AG09319 (cell line): ENCODE results near the gene PRKCB.

Experiments
- DNase-seq: peaks from one replicate; pipeline ENCODE4 v3.0.0-alpha.2; 2010; ENCODE audit warnings: low read depth; ENCODE audit errors: extremely low read depth
- TF ChIP-seq, protein P1 (sequence below): IDR thresholded peaks from 2 replicates; pipeline ENCODE4 v1.5.1; 2011; ENCODE audit warnings: low read depth, mild to moderate bottlenecking, inconsistent platforms, low read length, moderate library complexity

The PRKCB gene

DNA sequence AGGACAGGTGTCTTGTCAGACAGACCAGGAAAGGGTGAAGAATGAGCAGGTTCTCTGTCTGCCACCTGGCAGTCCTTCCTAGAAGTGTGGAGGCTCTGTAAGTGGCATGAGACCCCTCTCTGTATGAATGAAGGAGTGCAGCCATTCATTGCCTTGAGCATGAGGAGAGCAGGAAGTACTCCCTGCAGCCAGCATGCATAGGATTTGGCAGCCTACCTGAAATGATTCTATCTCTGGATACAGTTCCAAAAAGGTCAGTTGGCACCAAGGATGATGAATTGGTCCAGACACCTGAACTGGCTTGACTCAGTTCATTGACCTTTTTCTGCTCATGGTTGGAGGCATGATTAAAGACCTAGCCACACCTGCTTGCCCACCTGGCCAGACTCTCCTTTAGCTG is 163.0 kb downstream of the PRKCB start:
- DNase-seq: no peak
- TF ChIP-seq, protein P1, sequence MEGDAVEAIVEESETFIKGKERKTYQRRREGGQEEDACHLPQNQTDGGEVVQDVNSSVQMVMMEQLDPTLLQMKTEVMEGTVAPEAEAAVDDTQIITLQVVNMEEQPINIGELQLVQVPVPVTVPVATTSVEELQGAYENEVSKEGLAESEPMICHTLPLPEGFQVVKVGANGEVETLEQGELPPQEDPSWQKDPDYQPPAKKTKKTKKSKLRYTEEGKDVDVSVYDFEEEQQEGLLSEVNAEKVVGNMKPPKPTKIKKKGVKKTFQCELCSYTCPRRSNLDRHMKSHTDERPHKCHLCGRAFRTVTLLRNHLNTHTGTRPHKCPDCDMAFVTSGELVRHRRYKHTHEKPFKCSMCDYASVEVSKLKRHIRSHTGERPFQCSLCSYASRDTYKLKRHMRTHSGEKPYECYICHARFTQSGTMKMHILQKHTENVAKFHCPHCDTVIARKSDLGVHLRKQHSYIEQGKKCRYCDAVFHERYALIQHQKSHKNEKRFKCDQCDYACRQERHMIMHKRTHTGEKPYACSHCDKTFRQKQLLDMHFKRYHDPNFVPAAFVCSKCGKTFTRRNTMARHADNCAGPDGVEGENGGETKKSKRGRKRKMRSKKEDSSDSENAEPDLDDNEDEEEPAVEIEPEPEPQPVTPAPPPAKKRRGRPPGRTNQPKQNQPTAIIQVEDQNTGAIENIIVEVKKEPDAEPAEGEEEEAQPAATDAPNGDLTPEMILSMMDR: no peak

DNA sequence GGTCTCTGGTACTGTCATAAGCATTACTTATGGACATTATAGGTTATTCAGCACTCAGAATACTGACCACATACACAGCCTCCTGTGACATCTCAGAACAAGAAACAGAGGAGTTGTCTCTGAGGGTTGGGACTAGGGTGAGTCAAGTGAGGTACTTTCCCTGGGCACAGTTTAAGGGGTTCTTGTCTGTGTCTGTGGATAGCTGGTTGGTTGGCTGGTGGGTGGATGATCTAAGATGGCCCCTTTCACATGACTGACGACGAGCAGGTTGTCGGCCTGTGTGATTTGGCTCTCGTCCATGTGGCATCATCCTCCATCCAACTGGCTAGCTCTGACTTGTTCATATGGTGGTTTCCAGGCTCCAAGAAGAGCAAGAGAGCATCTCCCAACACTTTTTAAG is 163.9 kb downstream of the PRKCB start:
- DNase-seq: no peak
- TF ChIP-seq, protein P1: no peak

DNA sequence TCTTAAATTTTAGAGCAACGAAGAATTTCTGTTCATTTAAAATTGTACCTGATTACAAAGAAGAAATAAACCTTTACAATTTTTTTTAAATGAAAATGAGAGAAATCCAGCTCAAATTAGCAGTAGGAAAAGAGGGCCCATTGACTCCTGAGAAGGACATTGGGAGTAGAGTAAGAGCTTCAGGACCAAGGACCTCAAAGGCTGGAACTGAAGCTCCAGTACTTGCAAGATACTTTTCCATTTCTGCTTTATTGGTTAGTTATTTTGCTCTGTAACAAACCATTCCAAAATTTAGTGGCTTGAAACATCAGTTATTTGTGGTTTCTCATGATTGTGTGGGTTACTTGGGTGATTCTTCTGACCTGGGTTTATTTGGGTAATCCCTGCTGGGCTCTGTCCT is 165.9 kb downstream of the PRKCB start:
- TF ChIP-seq, protein P1: no peak
- no peak for DNase-seq

DNA sequence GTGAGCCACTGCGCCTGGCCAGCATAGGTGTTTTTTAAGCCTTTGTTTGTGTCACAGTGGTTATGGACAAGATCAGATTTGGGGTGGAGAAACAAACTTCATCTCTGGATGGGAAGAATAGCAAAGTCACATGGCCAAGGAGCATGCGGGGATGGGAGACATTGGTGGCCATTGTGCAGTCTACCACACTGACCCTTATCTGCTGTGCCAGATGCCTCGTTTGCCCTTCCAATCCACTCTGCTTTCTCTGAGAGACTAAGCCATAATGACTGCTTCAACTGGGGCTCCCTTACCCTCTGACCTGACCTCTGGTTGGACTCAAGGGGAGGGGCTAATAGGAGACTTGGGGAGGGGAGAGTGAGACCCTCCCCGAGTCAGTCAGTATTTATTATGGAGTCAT is 166.8 kb downstream of the PRKCB start:
- no peak for DNase-seq
- TF ChIP-seq, protein P1: no peak

DNA sequence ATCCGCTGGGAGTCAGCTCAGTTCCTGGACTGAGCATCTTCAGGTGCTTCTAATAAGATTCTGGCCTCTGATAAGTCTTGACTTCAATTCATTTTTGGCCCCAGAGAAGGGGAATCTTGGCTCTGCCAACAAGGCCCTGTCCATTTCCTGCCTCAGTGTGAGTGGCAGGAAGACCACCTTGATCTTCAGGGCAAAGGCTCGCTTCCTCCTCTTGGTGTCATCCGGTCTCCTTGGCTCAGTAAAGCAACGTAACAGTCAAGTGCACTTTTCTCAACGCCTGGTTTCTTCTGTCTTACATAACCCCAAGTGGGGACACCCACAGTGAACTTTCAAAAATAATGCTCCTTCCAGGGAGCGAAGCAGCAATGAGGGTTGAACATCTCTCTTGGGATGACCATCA is 169.8 kb downstream of the PRKCB start:
- DNase-seq: no peak
- TF ChIP-seq, protein P1: no peak

DNA sequence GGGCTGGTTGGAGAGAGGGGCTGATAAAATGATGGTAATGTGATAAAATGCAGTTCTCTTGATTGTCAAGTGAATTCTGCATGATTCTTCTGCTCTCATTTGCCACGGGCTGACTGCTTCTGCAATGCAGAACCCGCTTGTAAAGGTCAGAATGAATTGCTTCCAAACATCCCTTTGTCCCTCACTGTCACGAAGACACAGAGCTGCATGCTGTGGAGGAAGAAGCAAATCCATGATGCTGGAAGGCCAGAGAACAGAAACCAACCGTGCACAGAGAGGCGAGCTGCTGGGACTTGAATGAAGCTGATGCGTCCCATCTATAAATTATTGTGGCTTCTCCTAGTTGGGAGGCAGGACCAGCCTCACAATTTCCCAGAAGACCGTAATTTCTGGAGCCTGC is 171.6 kb downstream of the PRKCB start:
- TF ChIP-seq, protein P1: no peak
- no peak for DNase-seq

DNA sequence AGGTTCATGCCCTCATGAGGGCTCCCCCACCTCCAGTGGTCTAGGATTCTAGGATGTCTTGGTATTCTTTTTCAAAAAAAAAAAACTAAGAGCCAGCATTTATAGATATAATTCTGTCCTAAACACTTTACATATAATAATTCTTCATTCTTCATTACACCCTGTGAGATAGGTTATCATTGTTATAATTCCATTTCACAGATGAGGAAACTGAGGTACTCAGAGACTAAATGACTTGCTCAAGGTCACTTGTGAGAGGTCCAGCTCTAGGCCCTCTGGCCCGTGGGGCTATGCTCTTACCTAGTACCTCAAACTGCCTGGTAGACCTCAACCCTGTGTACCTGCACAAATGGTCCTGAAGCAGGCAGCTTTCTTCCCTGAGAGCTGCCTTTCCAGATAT is 172.2 kb downstream of the PRKCB start:
- DNase-seq: no peak
- TF ChIP-seq, protein P1: no peak

DNA sequence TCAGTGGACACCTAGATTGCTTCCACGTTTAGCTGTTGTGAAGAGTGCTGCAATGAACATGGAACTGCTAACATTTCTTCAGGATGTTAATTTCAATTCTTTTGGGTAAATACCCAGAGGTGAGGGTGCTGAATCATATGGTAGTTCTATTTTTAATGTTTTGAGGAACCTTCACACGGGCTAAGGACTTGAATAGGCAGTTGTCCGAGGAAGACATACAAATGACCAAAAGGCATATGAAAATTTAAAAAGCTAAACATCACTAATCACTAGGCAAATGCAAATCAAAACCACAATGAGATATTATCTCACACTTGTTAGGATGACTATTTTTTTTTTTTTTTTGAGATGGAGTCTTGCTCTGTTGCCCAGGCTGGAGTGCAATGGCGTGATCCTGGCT is 173.3 kb downstream of the PRKCB start:
- no peak for DNase-seq
- TF ChIP-seq, protein P1: no peak
